ENCODE results near the gene MBD6.

Gene MBD6, protein sequence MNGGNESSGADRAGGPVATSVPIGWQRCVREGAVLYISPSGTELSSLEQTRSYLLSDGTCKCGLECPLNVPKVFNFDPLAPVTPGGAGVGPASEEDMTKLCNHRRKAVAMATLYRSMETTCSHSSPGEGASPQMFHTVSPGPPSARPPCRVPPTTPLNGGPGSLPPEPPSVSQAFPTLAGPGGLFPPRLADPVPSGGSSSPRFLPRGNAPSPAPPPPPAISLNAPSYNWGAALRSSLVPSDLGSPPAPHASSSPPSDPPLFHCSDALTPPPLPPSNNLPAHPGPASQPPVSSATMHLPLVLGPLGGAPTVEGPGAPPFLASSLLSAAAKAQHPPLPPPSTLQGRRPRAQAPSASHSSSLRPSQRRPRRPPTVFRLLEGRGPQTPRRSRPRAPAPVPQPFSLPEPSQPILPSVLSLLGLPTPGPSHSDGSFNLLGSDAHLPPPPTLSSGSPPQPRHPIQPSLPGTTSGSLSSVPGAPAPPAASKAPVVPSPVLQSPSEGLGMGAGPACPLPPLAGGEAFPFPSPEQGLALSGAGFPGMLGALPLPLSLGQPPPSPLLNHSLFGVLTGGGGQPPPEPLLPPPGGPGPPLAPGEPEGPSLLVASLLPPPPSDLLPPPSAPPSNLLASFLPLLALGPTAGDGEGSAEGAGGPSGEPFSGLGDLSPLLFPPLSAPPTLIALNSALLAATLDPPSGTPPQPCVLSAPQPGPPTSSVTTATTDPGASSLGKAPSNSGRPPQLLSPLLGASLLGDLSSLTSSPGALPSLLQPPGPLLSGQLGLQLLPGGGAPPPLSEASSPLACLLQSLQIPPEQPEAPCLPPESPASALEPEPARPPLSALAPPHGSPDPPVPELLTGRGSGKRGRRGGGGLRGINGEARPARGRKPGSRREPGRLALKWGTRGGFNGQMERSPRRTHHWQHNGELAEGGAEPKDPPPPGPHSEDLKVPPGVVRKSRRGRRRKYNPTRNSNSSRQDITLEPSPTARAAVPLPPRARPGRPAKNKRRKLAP

DNA sequence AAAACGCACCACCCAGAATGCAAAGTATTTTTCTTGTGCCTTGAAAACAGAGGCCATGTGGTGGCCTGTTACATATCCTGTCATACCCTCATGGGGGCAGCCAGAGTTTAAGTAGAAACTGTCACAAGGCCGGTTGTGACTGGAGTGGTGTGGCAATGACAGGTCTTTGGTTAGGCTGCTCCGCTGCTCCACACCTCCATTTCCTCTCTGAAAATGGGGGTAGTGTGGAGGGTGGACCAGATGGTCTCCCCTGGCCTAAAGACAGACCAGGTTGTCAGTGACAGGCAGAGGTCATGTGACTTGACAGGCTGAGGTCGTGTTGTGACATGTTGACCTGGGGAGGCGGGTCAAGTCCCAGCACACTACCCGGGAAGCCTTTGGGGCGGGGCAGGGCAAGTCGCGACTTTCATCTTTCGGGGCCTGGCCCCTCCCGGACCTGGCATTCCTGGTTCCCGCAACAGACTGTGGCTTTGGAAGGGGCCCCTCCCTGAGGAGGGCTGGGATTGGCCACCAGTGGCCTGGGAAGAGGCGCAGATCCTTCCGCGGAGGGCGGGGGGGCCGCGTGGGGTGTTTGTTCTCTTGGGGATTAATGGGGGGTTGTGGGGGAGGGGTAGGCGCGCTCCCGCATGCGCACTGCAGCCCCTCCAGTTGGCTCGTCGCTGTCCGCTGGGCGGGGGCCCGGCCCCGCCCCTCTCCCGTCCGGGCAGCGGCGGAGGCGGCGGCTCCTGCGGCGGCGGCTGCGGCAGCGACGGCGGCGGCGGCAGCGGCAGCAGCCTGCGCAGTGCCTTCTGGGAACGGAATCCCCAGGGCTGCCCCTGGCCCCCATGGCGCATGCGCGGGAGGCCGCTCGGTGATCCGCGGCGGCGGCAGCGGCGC is at the start of gene MBD6:
TSS of gene MBD6 (plus strand) at position 814 of the 876 bp plus-strand sequence. CDS start 1,480 bp downstream, outside the sequence.
- no peak for TF ChIP-seq ZNF274 (IDR thresholded peaks at IDR 0.05; ENCODE audit: low read depth, low read length)
- H3K4me3 ChIP-seq (ENCODE audit: low read length): peak within 1 kb of the TSS; percentile 70

DNA sequence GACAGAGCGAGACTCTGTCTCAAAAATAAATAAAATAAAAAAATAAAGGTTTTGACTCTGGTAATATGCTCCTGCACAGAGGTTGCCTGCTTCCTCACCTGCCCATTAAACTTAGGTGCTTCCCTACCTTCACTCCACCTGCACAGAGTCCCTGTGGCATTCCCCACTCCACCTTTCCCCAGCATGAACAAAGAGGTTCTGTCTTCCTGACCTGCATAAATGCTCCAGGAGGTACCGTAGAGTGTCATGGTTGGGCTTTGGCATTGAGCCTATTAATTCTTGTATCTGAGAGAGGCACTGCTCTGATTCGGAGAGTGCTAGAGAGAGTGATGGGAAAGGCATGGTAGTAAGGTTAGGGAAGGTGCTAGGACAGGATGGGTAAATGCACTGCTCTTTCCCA is 49.2 kb upstream of the MBD6 start:
- no peak overlapping the region for H3K4me3 ChIP-seq (ENCODE audit: low read length)
- no peak for TF ChIP-seq ZNF274 (IDR thresholded peaks at IDR 0.05; ENCODE audit: low read depth, low read length)

DNA sequence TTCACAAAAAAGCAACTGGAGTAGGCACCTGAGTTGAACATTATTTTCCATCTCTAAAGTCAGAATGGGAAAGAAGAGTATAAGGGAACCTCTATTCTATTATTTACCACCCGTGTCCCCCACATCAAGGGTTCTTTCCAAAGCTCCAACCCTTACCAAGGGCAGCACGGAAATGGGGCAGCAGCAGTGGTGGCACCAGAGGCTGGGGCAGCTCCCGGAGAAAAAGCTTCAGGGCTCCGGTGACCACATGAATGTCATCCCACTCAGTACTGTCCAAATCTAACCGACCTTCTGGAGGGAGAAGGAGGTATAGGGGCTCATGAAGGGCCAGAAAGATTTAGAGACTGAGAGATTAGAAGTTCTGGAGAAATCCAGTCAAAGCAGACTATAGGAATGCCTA is 48.7 kb upstream of the MBD6 start:
- TF ChIP-seq ZNF274 (IDR thresholded peaks at IDR 0.05; ENCODE audit: low read depth, low read length): no peak
- H3K4me3 ChIP-seq (ENCODE audit: low read length): no peak overlapping the region

DNA sequence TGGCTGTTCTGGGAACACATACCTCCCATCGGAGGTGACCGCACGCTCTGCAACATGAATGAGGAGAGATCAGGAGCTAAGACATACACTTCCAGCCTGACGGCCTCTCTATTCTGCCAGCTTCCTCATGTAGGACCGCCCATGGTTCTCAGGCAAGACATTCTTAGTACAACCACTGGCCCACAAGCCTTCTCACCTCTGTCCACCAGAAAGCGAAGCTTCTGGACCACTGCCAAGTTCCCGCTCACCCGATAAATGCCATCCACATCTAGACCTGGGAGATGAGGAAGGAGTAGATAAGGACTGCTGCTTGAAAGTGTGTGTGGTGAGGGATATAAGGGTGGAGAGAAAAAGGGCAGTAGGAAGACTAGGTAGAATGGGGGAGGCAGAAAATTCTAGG is 48.2 kb upstream of the MBD6 start:
- no peak overlapping the region for H3K4me3 ChIP-seq (ENCODE audit: low read length)
- TF ChIP-seq ZNF274 (IDR thresholded peaks at IDR 0.05; ENCODE audit: low read depth, low read length): no peak

DNA sequence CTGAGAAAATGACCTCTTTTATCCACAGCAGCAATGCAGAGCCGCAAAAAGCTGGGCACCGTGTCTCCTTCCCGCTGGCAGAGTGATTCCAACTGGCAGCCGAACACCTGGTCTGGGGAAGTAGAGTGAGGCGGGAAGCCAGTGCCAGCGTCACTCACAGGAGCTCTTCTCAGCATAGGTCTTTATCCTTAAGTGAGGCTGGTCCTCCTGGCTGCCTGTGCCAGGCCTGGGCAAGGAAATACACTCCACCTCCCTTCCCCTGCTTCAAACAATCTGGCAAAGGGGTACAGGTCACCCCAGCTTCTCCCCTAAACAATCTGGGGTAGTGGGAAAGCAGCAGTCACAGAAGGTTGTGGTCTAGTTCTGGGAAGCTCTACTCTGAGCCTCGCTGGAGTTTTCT is 47.8 kb upstream of the MBD6 start:
- TF ChIP-seq ZNF274 (IDR thresholded peaks at IDR 0.05; ENCODE audit: low read depth, low read length): no peak
- no peak overlapping the region for H3K4me3 ChIP-seq (ENCODE audit: low read length)

DNA sequence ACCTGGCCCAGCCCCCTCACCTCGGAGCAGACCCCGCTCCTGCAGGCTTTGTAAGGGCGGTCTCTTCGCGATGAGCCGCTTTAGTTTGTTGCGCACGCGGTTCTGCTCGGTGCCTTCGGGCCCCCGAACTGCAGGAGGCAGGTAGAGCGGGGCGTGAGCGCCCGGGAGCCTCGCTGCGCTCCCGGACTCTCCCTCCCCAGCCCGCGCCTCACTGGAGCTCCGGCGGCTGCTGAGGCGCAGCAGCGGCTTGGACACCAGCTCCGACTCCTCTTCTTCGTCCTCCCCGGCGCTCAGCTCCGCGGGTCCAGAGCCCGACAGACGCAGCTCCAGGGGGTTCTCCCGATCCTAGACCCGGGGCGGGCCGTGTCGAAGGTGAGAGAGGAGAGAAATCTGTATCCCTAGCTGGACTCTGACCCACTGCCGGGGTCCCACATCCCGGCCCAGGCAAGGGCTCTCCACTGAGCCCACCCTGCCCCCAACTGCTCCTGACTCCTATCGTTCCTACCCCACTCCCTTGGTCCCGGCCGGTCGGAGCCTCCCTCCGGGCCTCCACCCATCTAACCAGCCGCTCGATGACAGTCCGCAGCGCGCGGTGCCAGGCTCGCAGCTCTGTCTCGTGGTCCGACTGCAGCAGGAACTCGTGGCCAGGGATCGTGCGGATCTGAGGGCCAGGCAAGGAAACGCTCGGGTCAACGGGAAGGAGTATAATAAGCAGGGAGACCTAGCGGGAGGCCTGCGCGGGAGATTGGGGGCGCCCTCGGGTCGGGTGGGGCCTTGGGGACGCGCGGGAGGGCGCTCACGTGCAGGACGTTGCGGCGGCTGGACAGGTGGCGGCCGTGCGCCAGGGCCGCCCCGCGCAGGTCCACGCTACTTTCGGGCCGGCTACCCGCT is 47.1 kb upstream of the MBD6 start:
- H3K4me3 ChIP-seq (ENCODE audit: low read length): peak overlapping the region; percentile 61; the same call in 1 of the 2 replicates
- TF ChIP-seq ZNF274 (IDR thresholded peaks at IDR 0.05; ENCODE audit: low read depth, low read length): no peak

DNA sequence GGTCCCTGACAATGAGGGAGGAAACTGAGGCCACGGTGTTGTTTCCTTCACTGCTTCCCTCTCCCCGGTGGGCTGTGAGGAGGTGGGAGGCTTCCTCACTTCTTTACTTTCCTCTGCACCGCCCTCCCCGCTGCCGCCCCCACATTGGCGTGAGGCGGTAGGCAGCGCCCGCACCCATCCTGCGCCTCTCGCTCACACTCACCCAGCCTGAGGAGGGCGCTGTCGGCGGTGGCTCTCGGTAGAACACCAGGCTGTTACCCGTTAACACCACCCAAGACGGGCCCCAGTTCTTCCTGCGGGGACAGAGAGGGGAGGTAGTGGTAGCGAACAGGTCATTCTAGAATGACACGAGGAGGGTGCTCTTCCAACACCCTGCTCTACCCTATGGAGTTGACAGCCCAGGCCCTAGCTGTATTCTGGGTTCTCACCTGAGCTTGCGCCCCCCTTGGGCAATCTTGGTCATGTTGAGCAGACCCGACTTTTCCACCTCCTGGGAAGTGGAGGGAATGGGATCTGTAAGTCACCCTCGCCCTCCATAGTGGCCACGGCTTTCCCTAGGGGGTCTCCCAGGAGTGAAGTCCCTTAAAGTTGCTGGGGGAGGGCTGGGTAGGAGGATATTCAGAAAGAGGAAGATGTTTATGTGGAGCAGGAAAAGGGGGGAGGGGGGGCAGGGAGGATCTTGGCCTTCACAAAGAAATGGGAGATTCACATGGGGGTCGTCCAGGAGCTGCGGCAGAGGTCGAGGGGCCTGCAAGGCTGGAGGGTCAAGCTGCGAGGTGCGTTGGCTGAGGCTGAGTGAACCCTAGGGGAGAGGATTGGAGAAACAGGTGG is 46.2 kb upstream of the MBD6 start:
- peak overlapping the region; percentile 61; the same call in 1 of the 2 replicates for H3K4me3 ChIP-seq (ENCODE audit: low read length)
- no peak for TF ChIP-seq ZNF274 (IDR thresholded peaks at IDR 0.05; ENCODE audit: low read depth, low read length)

DNA sequence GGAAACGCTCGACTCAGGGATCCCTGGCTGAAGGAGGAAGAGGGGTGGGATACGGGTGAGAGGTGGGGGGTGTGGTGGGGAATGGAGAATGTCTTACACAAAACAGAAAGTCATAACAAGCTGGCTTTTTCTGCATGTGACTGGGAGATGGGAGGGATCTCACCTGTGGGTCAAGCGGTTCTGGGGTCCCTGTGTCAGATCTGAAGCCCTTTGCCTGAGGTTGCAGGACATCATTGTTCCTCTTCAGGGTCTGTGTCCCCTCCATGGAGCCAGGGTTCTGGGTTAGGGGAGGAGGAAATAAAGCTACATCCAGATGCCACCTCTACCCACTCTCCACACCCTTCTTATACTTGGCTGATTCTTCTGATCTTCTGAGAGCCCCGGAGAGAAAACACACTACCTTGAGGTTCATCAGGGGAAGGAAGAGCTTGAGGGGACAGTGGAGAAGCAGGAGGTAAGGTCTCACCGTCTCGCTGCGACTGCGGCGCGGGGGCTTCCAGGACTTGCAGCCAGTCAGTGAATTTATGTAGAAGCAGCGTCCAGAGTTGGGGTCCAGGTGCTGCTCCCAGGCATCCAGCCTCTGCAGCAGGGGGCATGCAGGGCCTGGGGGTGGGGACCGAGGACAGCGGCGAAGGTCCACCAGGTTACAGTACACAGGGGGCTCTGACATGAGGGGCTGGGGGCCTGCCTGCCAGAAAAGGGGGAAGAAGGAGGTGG is 45.5 kb upstream of the MBD6 start:
- TF ChIP-seq ZNF274 (IDR thresholded peaks at IDR 0.05; ENCODE audit: low read depth, low read length): no peak
- H3K4me3 ChIP-seq (ENCODE audit: low read length): peak overlapping the region; percentile 61; the same call in 1 of the 2 replicates

DNA sequence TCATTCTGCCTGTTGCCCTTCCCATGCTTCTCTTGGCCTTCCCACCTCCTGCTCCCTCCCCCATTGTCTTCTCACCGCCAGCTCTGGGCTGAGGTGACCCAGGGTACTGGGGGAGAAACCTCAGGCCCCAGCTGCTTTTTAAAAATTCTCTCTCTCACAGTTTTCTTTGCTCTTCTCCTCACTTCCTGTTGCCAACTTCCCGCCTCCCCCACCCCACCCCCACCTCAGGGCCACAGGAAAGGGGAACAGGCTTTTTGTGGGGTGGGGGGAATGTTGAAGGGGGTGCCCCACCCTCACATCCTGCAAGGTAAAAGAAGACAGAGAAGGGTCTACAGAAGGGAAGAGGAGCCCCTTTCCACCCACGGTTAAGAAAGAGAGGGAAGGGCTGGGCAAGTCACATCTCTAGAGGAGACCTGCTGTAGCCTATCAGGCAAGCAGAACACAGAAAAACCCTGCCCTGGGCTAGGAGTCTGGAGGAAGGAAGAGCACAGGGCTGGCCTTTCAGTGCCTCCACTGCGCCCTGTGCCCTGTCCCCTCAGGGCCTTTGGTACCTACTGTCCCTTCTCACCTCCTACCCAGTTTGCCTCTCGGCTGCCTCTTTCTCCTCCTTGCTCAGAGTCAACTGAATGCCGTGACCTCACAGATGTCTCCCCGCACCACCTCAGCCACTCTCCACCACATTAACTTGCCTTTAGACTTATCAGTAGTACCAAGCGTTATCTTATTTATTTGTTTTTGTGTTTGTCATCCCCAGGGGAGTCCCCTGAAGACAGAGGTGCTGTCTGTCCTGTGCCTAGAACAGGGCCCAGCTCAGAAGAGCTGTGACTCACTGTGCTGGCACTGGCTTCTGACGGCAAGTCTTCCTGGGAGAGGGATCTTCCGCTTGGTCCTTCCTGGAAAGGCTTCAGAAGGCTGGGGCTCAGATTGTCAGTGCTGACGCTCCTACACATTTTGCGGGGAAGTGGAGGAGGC is 44.6 kb upstream of the MBD6 start:
- peak overlapping the region; percentile 61; the same call in 1 of the 2 replicates for H3K4me3 ChIP-seq (ENCODE audit: low read length)
- no peak for TF ChIP-seq ZNF274 (IDR thresholded peaks at IDR 0.05; ENCODE audit: low read depth, low read length)

DNA sequence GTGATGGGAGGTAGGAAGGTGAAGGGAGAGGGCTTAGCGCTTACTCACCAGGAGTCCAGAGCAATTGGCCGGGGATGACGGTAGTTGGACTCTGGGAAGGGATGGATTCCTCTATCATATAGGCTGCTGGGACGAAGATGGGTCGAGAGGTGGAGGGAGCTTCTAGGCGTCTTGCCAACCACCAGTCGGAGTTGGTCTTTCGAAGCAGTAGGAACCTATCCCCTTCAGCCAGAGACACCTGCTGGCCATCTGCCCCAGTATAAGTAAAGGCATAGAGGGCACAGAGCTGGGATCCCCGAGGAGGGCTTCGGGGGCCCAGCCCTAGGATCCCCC is 43.6 kb upstream of the MBD6 start:
- H3K4me3 ChIP-seq (ENCODE audit: low read length): peak overlapping the region; percentile 61; the same call in 1 of the 2 replicates
- TF ChIP-seq ZNF274 (IDR thresholded peaks at IDR 0.05; ENCODE audit: low read depth, low read length): no peak

All from GM08714 (cell line).